Embryonic facial prominence (tissue), 1 donor: Measurements from ENCODE around the gene CHST11.

Source experiments
- DNase-seq: peaks from one replicate; pipeline ENCODE4 v3.0.0-alpha.2; 2016; ENCODE audit errors: extremely low spot score

Gene CHST11

GRCh38 chr12:104698871-104699270 is 242.1 kb downstream of the CHST11 start:
- no peak for DNase-seq

DNA sequence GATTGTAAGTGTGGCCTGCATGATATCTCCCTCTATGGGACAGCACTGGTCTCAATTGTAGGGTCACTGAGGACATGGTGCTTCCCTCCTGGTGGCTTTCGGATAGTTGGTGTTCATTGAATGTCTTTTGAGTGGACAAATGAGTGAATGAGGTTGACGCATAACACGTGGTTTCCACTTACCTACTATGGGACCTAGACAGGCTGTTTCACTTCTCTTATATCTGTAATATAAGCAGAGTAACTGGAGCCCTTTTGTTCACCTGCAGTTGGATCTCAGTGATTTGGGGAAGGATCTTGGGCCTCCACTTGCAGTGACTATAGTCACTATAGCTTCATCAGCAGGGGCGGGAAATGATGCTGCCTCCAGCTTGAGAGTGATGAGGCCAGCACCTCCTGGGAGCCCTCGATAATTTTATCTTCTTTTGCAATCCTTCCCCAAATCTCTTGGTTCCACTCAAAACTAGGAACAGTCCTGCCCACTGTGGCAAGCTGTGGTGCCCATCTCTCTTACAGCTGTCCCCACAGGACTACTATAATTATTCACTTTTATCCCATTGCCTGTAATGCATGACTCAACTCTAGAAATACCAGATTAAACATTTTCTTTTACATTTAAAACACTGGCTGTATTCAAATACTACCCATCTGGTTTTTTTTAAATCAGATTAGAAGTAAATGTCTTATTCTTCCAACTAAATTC is 242.9 kb downstream of the CHST11 start:
- no peak for DNase-seq

GRCh38 chr12:104700324-104700723 is 243.6 kb downstream of the CHST11 start:
- no peak for DNase-seq

GRCh38 chr12:104701301-104701700 is 244.6 kb downstream of the CHST11 start:
- DNase-seq = no peak

DNA sequence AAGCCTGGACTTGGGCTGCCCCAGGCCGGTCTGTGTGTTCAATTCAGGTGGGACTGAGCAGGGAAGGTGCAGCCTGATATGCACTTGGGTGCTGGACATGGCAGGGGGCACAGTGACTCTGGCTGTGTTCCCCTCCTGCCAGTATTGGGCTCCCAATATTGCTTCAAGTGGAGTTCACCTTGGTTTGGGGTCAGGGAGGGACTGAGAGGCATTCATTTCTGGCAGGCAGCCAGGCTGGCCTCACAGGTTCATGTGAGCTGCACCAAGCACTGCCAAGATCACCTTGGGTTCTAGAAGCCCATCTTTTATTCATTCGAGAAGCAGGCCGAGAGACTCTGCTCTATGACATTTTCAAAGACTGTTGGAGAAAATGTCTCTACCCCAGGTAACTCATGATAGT is 245.0 kb downstream of the CHST11 start:
- DNase-seq = no peak

GRCh38 chr12:104702565-104703139 is 245.9 kb downstream of the CHST11 start:
- DNase-seq = no peak

DNA sequence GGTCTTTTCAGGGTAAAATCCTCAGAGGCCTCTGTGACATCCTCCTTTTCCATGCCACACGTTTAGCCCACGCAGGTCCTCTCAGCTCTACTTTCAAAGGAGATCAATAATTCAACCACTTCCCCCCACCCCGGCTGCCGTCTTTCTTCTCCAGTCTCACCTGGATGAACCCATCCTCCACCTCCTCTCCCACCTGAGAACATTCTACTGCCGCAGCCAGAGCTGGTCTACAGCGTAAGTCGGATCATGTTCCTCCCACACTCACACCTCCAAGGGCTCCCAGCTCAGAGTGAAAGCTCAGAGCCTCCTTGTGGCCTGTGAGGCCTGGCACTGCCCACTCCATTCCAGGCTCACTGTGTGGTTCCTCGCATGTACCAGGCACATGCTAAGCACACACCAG is 246.6 kb downstream of the CHST11 start:
- no peak for DNase-seq

- no peak for DNase-seq
Measured at GRCh38 chr12:104704224-104704779, 247.6 kb downstream of the CHST11 start.

DNA sequence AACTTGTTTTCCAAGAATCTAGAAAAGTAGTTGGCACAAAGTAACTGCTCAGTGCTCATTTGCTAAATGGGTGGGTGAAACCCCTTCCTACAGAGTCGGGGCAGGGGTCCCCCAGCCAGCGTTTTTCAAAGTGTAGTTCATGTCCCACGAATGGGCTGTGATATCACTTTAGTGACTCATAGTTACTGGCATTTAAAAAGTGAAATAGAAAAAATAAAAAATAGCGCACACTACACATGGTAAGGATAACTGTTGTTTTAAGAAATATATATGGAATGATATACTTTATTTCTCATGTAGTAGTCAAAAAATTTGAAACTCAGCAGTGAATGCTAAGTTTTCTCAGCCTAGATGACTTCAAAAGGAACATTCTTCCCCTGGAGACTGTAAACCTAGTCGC is 250.4 kb downstream of the CHST11 start:
- DNase-seq = no peak

DNA sequence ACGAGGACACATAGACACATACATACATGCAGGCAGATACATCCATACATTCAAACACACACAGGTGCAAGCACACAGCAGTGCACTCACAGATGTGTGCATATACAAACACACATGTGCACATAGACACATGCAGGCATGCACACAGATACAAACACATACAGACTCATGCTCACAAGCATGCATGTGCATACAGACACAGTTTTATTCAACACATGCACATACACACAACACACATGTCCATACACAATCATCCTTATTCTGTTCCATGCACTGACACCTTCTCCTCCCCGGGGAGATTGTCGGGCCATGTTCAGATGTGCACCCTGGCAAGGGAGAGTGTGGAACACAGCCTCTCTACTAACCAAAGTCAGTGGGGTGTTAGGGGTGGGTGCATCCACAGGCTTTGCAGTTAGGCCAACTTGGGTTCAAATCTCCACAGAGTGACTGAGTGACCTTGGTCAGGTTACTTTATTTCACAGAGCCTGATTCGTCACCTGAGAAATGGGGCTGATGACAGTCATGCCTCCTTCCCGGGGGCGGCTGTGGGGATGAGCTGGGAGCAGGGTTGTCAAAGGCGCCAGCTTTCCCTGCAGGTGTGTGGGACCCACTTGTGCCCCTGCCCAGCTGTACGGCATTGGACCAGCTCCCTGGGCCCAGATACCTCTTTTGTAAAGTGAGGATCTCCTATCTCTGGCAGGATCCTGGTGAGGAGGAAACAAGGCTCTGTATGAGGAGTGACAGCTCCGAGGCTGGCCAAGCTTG is 251.2 kb downstream of the CHST11 start:
- no peak for DNase-seq

DNA sequence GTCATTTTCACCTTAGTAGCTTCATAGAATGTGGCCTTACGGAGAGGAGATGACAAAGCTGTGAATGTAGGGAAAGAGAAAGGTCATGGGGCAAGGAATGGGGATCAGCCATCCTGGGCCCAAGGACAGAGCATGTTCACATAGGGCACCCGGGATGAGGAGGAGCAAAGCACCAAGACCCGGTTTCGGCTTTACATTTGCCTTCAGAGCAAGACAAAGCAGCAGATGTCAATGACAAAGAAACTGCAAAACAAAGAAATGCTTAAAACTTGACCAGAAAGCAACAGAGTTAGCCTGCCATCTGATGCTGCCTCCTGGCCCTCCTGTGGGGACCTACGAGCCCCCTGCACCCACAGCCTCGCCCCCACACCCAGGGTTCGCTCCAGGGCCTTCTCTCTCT is 252.1 kb downstream of the CHST11 start:
- DNase-seq = no peak

DNA sequence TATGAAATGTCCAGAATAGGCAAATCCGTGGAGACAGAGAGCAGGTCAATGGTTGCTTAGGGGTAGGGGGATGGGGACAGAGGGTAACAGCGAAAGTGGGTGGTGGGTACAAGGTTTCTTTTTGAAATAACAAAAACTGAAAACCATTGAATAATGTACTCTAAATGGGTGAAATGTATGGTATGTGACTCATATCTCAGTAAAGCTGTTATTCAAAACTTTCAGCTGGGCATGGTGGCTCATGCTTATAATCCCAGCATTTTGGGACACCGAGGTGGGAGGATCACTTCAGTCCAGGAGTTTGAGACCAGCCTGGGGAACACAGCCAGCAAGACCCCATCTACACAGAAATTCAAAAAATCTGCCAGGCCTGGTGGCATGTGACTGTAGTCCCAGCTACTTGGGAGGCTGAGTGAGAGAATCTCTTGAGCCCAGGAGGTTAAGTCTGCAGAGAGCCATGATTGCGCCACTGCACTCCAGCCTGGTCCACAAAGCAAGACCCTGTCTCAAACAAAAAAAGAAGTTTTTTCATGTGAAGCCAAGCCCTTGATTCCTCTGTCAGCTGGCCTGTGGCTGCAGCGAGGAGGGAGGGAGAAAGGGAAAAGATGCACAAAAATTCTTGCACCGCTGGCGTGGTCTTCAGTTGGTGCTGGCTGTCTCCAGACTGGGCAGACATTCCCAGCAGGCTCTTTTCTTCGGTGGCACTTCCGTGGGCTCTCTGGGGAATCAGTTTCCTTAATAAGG is 253.1 kb downstream of the CHST11 start:
- no peak for DNase-seq

DNA sequence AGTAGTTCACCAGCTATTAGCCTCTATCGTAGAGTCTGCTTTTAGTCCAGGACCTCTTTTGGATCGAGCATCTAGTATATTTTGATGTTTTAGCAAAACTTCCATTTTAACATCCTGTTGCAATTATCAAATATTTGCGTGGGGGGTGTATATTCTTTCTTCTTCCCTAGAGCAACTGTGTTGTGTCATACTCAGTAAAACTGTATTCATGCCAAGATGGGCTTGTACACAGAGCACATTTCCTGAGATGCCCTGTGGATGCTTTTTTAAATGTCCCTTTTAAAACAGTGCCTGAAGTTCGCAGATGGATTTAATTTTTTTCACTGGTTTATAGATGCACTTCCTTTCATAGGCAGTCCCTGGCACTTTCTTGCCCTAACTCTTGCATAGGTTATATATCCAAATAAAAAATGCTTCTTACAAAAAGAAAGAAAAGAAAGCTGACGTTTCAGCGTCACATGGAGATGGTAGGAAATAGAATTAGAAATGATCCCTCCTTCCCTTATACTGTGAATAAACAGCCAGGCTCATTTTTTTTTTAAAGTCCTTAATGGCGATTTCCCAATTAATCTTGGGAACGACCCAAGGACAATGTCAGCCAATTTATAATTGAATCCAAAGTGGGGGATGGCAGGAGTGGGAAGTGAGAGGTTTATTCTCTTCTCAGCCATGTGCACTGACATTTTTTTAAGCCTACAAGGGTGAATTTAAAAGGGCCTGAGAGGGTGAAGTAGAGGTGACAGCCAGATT is 254.4 kb downstream of the CHST11 start:
- DNase-seq = peak; percentile 48

- DNase-seq = no peak
Measured at GRCh38 chr12:104712477-104712876, 255.7 kb downstream of the CHST11 start.

GRCh38 chr12:104712968-104713367 is 256.2 kb downstream of the CHST11 start:
- DNase-seq = no peak

DNA sequence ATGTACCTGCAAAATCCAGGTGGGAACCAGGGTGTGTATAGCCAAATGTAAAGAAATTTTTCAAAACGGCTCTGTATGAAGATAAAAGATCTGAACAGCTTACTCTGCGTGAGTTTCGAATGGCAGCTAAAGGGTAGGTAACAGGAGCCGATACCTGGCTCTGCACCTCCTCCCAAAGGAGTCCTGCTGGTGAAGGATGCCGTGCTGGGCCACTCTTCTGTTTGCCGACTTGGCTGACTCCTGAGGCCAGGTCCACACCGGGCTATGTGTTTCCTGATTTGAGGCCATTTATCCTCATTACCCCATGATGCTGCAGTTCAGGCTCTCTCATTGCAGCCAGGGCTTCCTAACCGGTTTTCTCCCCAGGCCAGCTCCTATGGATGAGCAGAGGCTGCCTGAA is 256.7 kb downstream of the CHST11 start:
- DNase-seq = no peak

GRCh38 chr12:104714369-104714768 is 257.6 kb downstream of the CHST11 start:
- no peak for DNase-seq

- no peak for DNase-seq
Measured at GRCh38 chr12:104716172-104716571, 259.4 kb downstream of the CHST11 start.

DNA sequence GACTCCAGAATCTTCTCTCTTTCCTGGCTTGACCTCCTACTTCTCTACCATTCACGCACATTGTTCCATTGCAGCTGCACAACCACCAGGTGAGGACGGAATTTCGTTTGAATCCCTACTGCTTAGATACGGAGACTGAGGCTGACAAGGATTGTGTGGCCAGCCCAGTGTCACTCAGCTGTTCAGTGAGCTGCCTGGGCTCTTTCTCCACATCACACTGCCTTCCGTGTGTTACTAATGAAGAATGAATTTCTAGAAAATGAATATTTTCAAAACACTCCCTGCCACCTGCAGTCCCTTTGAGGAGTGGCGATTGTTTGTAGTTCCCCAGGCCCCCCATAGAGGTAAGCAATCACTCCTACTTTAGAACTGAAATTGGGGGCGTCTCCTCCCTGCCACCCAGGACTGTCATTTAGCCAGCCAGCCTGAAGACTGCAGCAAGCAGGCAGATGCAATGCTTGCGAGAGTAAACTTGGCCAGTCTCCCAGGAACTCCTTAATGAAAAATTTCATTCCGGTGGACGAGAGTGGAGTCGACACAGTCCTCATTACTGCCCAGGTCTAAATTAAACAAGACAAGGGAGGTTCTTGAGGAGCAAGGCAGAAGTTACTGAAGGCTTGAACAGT is 261.7 kb downstream of the CHST11 start:
- no peak for DNase-seq

- no peak for DNase-seq
Measured at GRCh38 chr12:104719700-104720338, 263.1 kb downstream of the CHST11 start.
